GM12878 (cell line): Measurements from ENCODE around the gene PRKAB1.

ENCODE experiments used
- HDAC2 ChIP-seq: fragments of 200-600 bp; sonication (generic); IDR thresholded peaks from 2 replicates; pipeline ENCODE4 v1.6.1; 2017
- POLR2AphosphoS5 ChIP-seq: IDR thresholded peaks from 2 replicates; pipeline ENCODE4 v1.6.1; 2011; ENCODE audit warnings: mild to moderate bottlenecking, low read length, inconsistent platforms
- SRF ChIP-seq, 2 experiments: IDR thresholded peaks; 2 replicates each; pipeline ENCODE4 v1.6.1; 2011; ENCODE audit warnings: low read depth in 2 of 2, low read length in 2 of 2, mild to moderate bottlenecking in 1 of 2, moderate library complexity in 1 of 2
- YBX1 ChIP-seq: fragments of 450-650 bp; IDR thresholded peaks from 2 replicates; pipeline ENCODE4 v1.6.1; 2016; ENCODE audit warnings: antibody characterized with exemption
- TF ChIP-seq, protein P1 (sequence below): fragments of 450-650 bp; IDR thresholded peaks from 2 replicates; pipeline ENCODE4 v1.6.1; 2017; ENCODE audit warnings: mild to moderate bottlenecking, low read depth, inconsistent platforms; ENCODE audit not compliant: poor library complexity, severe bottlenecking

DNA sequence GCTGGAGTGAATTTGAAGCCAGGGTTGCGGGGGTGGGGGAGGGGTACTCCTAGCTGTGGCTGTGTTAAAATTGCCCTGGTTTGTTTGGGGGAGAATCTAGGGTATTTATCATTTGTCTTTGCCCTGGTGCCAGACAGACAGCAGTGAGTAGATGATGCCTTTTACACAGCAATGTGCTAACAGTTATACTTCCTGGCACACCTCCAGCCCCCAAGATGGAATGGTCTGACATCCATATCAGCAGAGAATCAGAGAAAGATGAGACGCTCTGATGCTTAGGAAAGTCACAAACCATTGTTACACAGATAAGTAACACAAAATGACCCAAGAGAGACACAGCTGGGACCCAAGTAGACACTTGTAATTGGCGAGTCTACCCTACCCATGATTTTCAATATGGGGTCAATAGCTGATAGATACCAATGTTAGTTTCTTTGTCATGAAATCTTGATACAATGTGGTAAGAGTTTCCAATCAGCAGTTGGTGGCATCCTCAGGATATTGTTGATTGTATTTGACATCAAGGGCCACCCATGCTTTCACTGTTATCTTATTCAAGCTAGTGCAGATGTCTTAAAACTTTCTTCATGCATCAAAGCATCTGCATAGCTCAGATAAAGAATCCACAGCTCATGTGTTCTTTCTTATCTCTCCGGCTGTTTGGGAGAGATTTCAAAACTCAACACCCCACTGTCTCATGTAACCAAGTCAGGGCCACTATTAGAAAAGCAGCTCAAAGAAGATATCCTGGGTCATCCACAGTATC, 2.6 kb upstream of the PRKAB1 start:
- TF ChIP-seq YBX1 (no peak), POLR2AphosphoS5 (no peak), SRF (IDR thresholded peaks at IDR 0.05; ENCODE audit: low read depth in 2 of 2, low read length in 2 of 2) (no peak), HDAC2 (no peak)
- TF ChIP-seq, protein P1, sequence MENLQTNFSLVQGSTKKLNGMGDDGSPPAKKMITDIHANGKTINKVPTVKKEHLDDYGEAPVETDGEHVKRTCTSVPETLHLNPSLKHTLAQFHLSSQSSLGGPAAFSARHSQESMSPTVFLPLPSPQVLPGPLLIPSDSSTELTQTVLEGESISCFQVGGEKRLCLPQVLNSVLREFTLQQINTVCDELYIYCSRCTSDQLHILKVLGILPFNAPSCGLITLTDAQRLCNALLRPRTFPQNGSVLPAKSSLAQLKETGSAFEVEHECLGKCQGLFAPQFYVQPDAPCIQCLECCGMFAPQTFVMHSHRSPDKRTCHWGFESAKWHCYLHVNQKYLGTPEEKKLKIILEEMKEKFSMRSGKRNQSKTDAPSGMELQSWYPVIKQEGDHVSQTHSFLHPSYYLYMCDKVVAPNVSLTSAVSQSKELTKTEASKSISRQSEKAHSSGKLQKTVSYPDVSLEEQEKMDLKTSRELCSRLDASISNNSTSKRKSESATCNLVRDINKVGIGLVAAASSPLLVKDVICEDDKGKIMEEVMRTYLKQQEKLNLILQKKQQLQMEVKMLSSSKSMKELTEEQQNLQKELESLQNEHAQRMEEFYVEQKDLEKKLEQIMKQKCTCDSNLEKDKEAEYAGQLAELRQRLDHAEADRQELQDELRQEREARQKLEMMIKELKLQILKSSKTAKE, result no peak
